ENCODE measurements around the gene VAV3. TPM values are rescaled to one million over a fixed set of nuclear protein-coding genes. Genes with fewer than 3 reads are reported as not detected.

The VAV3 gene
- total and polyA plus RNA-seq, 9 of the 15 experiments (the other 6 are each of a cell fraction or from before 2014, with no cell fraction given), result not detected

- TF ChIP-seq CHD1 (IDR thresholded peaks at IDR 0.05; ENCODE audit: low read length) (no peak), TAF7 (tag; IDR thresholded peaks at IDR 0.05) (no peak), TCF15 (CRISPR knock-in tag; IDR thresholded peaks at IDR 0.05) (no peak)
These were observed 75.5 kb downstream of the VAV3 start (continued) for GRCh38 chr1:107889524-107889923.

- TF ChIP-seq ZFP30 (CRISPR knock-in tag; IDR thresholded peaks at IDR 0.05; ENCODE audit: borderline replicate concordance) (no peak), BCL6 (CRISPR knock-in tag; IDR thresholded peaks at IDR 0.05) (no peak), NFYB (IDR thresholded peaks at IDR 0.05; ENCODE audit: extremely low read depth, insufficient read length) (no peak), CCAR2 (IDR thresholded peaks at IDR 0.05; ENCODE audit: low read depth, low read length) (no peak)
- TF ChIP-seq, protein P1, sequence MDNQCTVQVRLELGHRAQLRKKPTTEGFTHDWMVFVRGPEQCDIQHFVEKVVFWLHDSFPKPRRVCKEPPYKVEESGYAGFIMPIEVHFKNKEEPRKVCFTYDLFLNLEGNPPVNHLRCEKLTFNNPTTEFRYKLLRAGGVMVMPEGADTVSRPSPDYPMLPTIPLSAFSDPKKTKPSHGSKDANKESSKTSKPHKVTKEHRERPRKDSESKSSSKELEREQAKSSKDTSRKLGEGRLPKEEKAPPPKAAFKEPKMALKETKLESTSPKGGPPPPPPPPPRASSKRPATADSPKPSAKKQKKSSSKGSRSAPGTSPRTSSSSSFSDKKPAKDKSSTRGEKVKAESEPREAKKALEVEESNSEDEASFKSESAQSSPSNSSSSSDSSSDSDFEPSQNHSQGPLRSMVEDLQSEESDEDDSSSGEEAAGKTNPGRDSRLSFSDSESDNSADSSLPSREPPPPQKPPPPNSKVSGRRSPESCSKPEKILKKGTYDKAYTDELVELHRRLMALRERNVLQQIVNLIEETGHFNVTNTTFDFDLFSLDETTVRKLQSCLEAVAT (IDR thresholded peaks at IDR 0.05), result no peak
- in situ Hi-C loops (cut with MboI) (no loop called here), intact Hi-C loops (cut with micrococcal nuclease) (no loop called here)
These were observed 81.4 kb downstream of the VAV3 start for GRCh38 chr1:107883562-107883961.

More at GRCh38 chr1:107883562-107883961, 81.4 kb downstream of the VAV3 start:
- Histone ChIP-seq H3K4me1 (replicated peaks in 1 of 2; ENCODE audit: control insufficient read depth in 2 of 2, insufficient read depth in 2 of 2, low read length in 2 of 2) (no peaks in the 10 kb centered on the region), H3K9me3 (replicated peaks; ENCODE audit: control insufficient read depth, insufficient read depth, low read depth, low read length) (no peaks in the 10 kb centered on the region), H3K4me2 (ENCODE audit: insufficient read depth, low read length) (no peak overlapping the region), H4K20me1 (replicated peaks; ENCODE audit: control insufficient read depth, insufficient read depth, low read length) (no peaks in the 10 kb centered on the region), H3K27ac (ENCODE audit: extremely low read depth, low read depth, low read length) (no peak overlapping the region), H2AFZ (ENCODE audit: low read depth, low read length) (no peak overlapping the region), H3K9ac (ENCODE audit: insufficient read depth in 1 of 2, low read depth in 2 of 2, low read length in 2 of 2) (no peak overlapping the region), H3K4me3 (no peak overlapping the region), H3K36me3 (ENCODE audit: control insufficient read depth, insufficient read depth, low read length) (no peaks in the 10 kb centered on the region), H3K79me2 (ENCODE audit: control insufficient read depth, insufficient read depth, low read length) (no peaks in the 10 kb centered on the region), H3K27me3 (ENCODE audit: control insufficient read depth in 2 of 2, insufficient read depth in 2 of 2, low read length in 2 of 2) (no peaks in the 10 kb centered on the region), H3K9me1 (ENCODE audit: control insufficient read depth, insufficient read depth, low read length) (no peaks in the 10 kb centered on the region)
- DNase-seq (ENCODE audit: extremely low read depth in 1 of 4, low spot score in 3 of 4) (no peak), FAIRE-seq (no peak), ATAC-seq (no peak)
- ChIA-PET CTCF (ENCODE audit: low intra/inter-chr PET ratio) (no interaction called here), POLR2A (interaction anchor here (0.9 kb wide), 1 partner anchor 12 kb away, joined by 3 read pairs; no protein-coding TSS in a partner anchor)
- no TSS peak for BruUV-seq (replicated peaks)
